ENCODE results near the gene SWSAP1.

SWSAP1 gene

DNA sequence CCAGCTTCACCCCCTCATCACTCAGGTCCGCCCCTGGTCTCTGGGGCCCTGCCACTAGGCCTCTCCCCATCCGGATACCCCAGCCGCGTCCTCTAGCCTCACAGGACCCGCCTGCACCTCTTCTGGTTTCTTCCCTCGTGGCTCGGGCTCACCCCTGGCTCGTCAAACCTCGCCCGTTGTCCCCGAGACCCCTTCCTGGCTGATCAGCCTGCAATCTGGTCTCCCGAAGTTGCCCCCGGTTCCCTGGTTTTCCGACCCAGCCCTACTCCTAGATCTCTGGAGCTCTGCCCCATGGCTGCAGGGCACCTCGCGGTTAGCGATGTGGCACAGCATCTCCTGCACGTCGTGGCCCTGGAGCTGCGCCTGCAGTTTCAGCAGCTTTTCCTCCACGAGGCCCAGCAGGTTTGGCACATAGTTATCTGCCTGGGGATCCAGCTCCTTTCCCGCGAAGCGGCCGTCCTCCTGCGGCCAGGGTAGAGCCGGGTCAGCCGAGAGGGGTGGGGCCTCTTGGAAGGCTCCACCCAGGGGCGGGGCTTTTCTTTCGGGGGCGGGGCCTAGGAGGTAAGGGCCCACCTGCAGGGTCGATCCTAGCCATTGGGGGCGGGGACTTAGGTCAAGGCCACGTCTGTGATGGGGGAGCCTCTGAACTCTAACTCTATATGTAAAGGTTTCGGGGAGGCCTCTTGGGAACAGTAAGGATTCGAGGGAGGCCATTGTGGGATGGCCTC, 47.1 kb downstream of the SWSAP1 start:
- TF ChIP-seq TAF1 (IDR thresholded peaks at IDR 0.05; ENCODE audit: borderline replicate concordance, insufficient read depth, low read length): no peak
- no peak for TF ChIP-seq SIN3A (IDR thresholded peaks at IDR 0.05; ENCODE audit: borderline replicate concordance, insufficient read depth, low read length)
- TF ChIP-seq, protein P1, sequence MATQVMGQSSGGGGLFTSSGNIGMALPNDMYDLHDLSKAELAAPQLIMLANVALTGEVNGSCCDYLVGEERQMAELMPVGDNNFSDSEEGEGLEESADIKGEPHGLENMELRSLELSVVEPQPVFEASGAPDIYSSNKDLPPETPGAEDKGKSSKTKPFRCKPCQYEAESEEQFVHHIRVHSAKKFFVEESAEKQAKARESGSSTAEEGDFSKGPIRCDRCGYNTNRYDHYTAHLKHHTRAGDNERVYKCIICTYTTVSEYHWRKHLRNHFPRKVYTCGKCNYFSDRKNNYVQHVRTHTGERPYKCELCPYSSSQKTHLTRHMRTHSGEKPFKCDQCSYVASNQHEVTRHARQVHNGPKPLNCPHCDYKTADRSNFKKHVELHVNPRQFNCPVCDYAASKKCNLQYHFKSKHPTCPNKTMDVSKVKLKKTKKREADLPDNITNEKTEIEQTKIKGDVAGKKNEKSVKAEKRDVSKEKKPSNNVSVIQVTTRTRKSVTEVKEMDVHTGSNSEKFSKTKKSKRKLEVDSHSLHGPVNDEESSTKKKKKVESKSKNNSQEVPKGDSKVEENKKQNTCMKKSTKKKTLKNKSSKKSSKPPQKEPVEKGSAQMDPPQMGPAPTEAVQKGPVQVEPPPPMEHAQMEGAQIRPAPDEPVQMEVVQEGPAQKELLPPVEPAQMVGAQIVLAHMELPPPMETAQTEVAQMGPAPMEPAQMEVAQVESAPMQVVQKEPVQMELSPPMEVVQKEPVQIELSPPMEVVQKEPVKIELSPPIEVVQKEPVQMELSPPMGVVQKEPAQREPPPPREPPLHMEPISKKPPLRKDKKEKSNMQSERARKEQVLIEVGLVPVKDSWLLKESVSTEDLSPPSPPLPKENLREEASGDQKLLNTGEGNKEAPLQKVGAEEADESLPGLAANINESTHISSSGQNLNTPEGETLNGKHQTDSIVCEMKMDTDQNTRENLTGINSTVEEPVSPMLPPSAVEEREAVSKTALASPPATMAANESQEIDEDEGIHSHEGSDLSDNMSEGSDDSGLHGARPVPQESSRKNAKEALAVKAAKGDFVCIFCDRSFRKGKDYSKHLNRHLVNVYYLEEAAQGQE (IDR thresholded peaks at IDR 0.05; ENCODE audit: insufficient read depth in 1 of 2, low read depth in 2 of 2, low read length in 2 of 2): no peak
- TF ChIP-seq POLR2AphosphoS5 (IDR thresholded peaks at IDR 0.05; ENCODE audit: low read depth, low read length): no peak
- no peak for TF ChIP-seq FOXP2 (optimal IDR thresholded peaks at IDR 0.05; ENCODE audit: borderline replicate concordance, extremely low read depth, extremely low read length, insufficient read depth)

GRCh38 chr19:11422163-11423065, 47.9 kb downstream of the SWSAP1 start:
- no peak for TF ChIP-seq SIN3A (IDR thresholded peaks at IDR 0.05; ENCODE audit: borderline replicate concordance, insufficient read depth, low read length)
- TF ChIP-seq, protein P1 (IDR thresholded peaks at IDR 0.05; ENCODE audit: insufficient read depth in 1 of 2, low read depth in 2 of 2, low read length in 2 of 2): no peak
- no peak for TF ChIP-seq POLR2AphosphoS5 (IDR thresholded peaks at IDR 0.05; ENCODE audit: low read depth, low read length)
- no peak for TF ChIP-seq TAF1 (IDR thresholded peaks at IDR 0.05; ENCODE audit: borderline replicate concordance, insufficient read depth, low read length)
- no peak for TF ChIP-seq FOXP2 (optimal IDR thresholded peaks at IDR 0.05; ENCODE audit: borderline replicate concordance, extremely low read depth, extremely low read length, insufficient read depth)

DNA sequence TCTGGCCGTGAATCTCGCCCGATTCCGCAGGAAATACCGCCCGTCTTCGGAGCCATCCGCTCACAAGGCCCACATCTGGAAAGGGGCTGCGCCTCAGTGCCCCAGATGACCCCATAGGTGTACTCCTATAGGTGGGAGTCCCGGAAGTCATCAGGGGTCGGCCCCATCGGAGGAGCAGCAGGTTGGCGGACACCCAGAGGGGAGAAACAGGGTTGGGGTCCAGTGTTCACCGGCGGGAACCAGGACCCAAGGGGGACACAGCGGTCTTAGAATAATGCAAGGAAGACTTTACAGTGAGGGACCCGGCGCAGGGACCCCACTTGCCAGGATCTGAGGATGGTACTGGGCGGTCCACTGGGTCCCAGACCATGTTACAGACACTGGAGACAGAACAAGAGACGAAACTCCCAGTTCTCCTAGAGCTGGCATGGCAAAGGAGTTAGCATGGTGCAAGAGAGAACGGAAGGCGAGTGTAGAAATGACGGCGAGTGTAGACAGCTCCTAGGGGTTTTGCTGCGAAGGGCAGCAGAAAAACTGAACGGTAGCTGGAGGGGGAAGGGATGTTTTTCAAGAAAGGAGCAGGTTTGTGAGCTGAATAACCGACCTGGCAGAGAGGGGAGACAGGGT, 48.8 kb downstream of the SWSAP1 start:
- TF ChIP-seq FOXP2 (optimal IDR thresholded peaks at IDR 0.05; ENCODE audit: borderline replicate concordance, extremely low read depth, extremely low read length, insufficient read depth): no peak
- TF ChIP-seq SIN3A (IDR thresholded peaks at IDR 0.05; ENCODE audit: borderline replicate concordance, insufficient read depth, low read length): no peak
- TF ChIP-seq POLR2AphosphoS5 (IDR thresholded peaks at IDR 0.05; ENCODE audit: low read depth, low read length): no peak
- TF ChIP-seq TAF1 (IDR thresholded peaks at IDR 0.05; ENCODE audit: borderline replicate concordance, insufficient read depth, low read length): no peak
- TF ChIP-seq, protein P1 (IDR thresholded peaks at IDR 0.05; ENCODE audit: insufficient read depth in 1 of 2, low read depth in 2 of 2, low read length in 2 of 2): no peak

GRCh38 chr19:11423791-11424181, 49.3 kb downstream of the SWSAP1 start:
- TF ChIP-seq POLR2AphosphoS5 (IDR thresholded peaks at IDR 0.05; ENCODE audit: low read depth, low read length) (no peak), TAF1 (IDR thresholded peaks at IDR 0.05; ENCODE audit: borderline replicate concordance, insufficient read depth, low read length) (no peak), SIN3A (IDR thresholded peaks at IDR 0.05; ENCODE audit: borderline replicate concordance, insufficient read depth, low read length) (no peak), FOXP2 (optimal IDR thresholded peaks at IDR 0.05; ENCODE audit: borderline replicate concordance, extremely low read depth, extremely low read length, insufficient read depth) (no peak)
- TF ChIP-seq, protein P1 (IDR thresholded peaks at IDR 0.05; ENCODE audit: insufficient read depth in 1 of 2, low read depth in 2 of 2, low read length in 2 of 2): no peak

Data from PFSK-1 (cell line).